ENCODE data around the gene GGT5.

DNA sequence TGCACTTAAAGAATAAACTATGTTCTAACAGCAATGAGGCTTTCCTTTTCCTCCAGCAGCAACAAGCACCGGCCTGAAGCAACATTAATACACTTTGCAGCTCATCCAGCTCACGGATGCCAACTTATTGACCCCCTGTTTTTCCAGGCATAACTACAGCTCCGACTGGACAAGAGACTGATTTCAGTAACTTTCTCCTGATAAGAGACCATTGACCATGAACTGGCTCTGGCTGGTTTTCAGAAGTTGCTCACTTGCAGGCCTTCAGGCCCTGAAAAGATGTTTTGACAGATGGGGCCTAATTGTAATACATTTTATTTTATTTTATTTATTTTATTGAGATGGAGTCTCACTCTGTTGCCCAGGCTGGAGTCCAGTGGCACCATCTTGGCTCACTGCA, 27.5 kb downstream of the GGT5 start:
- TF ChIP-seq POLR2A (IDR thresholded peaks at IDR 0.05) (no peak), POLR2AphosphoS5 (IDR thresholded peaks at IDR 0.05) (no peak)
- TF ChIP-seq, protein P1, sequence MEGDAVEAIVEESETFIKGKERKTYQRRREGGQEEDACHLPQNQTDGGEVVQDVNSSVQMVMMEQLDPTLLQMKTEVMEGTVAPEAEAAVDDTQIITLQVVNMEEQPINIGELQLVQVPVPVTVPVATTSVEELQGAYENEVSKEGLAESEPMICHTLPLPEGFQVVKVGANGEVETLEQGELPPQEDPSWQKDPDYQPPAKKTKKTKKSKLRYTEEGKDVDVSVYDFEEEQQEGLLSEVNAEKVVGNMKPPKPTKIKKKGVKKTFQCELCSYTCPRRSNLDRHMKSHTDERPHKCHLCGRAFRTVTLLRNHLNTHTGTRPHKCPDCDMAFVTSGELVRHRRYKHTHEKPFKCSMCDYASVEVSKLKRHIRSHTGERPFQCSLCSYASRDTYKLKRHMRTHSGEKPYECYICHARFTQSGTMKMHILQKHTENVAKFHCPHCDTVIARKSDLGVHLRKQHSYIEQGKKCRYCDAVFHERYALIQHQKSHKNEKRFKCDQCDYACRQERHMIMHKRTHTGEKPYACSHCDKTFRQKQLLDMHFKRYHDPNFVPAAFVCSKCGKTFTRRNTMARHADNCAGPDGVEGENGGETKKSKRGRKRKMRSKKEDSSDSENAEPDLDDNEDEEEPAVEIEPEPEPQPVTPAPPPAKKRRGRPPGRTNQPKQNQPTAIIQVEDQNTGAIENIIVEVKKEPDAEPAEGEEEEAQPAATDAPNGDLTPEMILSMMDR (IDR thresholded peaks at IDR 0.05): no peak
